Hepatocyte (in vitro differentiated cells): ENCODE results near the gene FBXL3. TPM values are rescaled to one million over a fixed set of nuclear protein-coding genes. Genes with fewer than 3 reads are reported as not detected.
A peak's percentile ranks its signal among the peaks of the same experiment; 100 is the strongest.

ENCODE experiments used
- DNase-seq: peaks from one replicate; pipeline ENCODE4 v3.0.0-alpha.2; 2016; ENCODE audit warnings: low spot score
- H2AFZ ChIP-seq: fragments of 200-600 bp; sonication (generic); 2 replicates; pipeline ENCODE4 v1.6.0; 2016; ENCODE audit warnings: antibody characterized with exemption, mild to moderate bottlenecking
- H3K27ac ChIP-seq: fragments of 200-600 bp; sonication (generic); 2 replicates; pipeline ENCODE4 v1.5.1; 2016; ENCODE audit warnings: mild to moderate bottlenecking
- H3K27me3 ChIP-seq: fragments of 200-600 bp; sonication (generic); 2 replicates; pipeline ENCODE4 v1.6.1; 2016
- H3K36me3 ChIP-seq: fragments of 200-600 bp; sonication (generic); replicated peaks from 2 replicates; pipeline ENCODE4 v1.5.1; 2016; ENCODE audit warnings: low read depth; ENCODE audit not compliant: insufficient read depth
- H3K4me1 ChIP-seq: fragments of 200-600 bp; sonication (generic); 2 replicates; pipeline ENCODE4 v1.5.1; 2016; ENCODE audit warnings: mild to moderate bottlenecking, moderate library complexity; ENCODE audit not compliant: insufficient read depth
- H3K4me2 ChIP-seq: fragments of 200-600 bp; sonication (generic); 2 replicates; pipeline ENCODE4 v1.6.0; 2016
- H3K4me3 ChIP-seq: fragments of 200-600 bp; sonication (generic); 2 replicates; pipeline ENCODE4 v1.5.1; 2016; ENCODE audit warnings: mild to moderate bottlenecking
- H3K79me2 ChIP-seq: fragments of 200-600 bp; sonication (generic); 2 replicates; pipeline ENCODE4 v1.6.0; 2017; ENCODE audit warnings: mild to moderate bottlenecking
- H3K9me2 ChIP-seq: fragments of 200-600 bp; sonication (generic); replicated peaks from 2 replicates; pipeline ENCODE4 v1.6.0; 2017; ENCODE audit warnings: mild to moderate bottlenecking; ENCODE audit not compliant: insufficient read depth
- H3K9me3 ChIP-seq: fragments of 200-600 bp; sonication (generic); 2 replicates; pipeline ENCODE4 v1.5.1; 2016; ENCODE audit warnings: low read depth, mild to moderate bottlenecking
- H4K20me1 ChIP-seq: fragments of 200-600 bp; sonication (generic); 2 replicates; pipeline ENCODE4 v1.6.0; 2016; ENCODE audit warnings: mild to moderate bottlenecking; ENCODE audit not compliant: insufficient read depth, poor library complexity, severe bottlenecking
- EZH2 ChIP-seq: fragments of 200-600 bp; sonication (generic); IDR thresholded peaks from 2 replicates; pipeline ENCODE4 v1.6.1; 2016; ENCODE audit warnings: antibody characterized with exemption, mild to moderate bottlenecking, borderline replicate concordance
- EZH2phosphoT487 ChIP-seq: fragments of 200-600 bp; sonication (generic); IDR thresholded peaks from one replicate; pipeline ENCODE4 v1.6.1; 2018; ENCODE audit warnings: antibody characterized with exemption, mild to moderate bottlenecking, low read depth, moderate library complexity; ENCODE audit not compliant: unreplicated experiment, severe bottlenecking
- WGBS: methylation state at CpG from one replicate; pipeline ENCODE4 v1.1.6; 2016; ENCODE audit warnings: low lambda C conversion rate; ENCODE audit errors: missing lambda C conversion rate; 5-methylcytosine and 5-hydroxymethylcytosine counted together
- polyA plus RNA-seq: library from polyadenylated mRNA; unstranded; fragments of >200 nt; fragmentation: Nextera tagmentation; extraction: Ambion mirVana; gene quantifications from 2 replicates; pipeline ENCODE4 v1.2.1, GENCODE V29; 2016
- total RNA-seq: library from RNA; depleted of rRNA; stranded (reverse); fragments of >200 nt; gene quantifications from 2 replicates; pipeline ENCODE4 v1.2.3, GENCODE V29; 2014
- TF ChIP-seq, protein P1 (sequence below): fragments of 200-600 bp; sonication (generic); IDR thresholded peaks from 2 replicates; pipeline ENCODE4 v1.5.1; 2016; ENCODE audit warnings: antibody characterized with exemption, mild to moderate bottlenecking; ENCODE audit not compliant: poor library complexity

FBXL3 gene, protein sequence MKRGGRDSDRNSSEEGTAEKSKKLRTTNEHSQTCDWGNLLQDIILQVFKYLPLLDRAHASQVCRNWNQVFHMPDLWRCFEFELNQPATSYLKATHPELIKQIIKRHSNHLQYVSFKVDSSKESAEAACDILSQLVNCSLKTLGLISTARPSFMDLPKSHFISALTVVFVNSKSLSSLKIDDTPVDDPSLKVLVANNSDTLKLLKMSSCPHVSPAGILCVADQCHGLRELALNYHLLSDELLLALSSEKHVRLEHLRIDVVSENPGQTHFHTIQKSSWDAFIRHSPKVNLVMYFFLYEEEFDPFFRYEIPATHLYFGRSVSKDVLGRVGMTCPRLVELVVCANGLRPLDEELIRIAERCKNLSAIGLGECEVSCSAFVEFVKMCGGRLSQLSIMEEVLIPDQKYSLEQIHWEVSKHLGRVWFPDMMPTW
- total RNA-seq (47.7 and 61.8 TPM in 2 replicates), polyA plus RNA-seq (25.1 and 26.5 TPM in 2 replicates)

DNA sequence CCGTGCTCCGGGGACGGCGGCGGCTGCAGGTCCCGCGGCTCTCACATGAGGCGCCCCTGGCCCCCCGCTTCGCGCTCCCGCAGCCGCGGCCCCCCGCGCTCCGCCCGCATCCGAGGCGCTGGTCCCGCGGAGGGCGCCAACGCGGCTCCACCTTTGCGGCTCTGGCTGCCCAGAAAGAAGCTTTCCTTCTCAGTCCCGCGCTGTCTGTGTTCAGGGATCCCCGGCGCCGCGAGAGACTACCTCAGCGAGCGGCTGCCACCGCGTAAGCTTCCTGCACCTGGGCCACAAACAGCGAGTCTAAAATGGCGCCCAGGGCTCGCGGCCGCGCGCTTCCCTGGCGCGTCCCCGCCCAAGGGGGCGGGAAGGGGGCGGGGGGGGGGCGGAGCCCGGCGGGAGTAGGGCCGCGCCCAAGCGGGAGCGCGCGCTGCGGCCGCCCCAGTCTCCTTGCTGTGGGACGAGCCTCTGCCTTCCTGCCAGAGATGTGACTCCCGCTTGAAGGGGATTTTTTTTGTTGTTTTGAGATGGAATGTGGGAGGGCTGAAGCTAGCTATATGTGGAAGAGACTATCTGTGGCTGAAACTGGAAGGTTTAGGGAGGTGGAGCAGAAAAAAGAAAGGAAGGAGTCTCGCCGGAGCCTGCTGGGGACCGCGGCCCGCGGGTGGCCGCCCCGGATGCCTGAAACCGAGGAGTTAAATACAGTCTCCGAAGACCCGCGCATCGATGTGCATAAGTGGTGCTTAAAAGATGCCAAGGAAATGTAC, at the start of gene FBXL3:
Gene FBXL3 (minus strand): TSS at position 299 of the 761 bp plus-strand sequence. CDS start 5,299 bp downstream, outside the sequence.
- Histone ChIP-seq H3K4me2 (peak within 1 kb of the TSS; percentile 92), H3K36me3 (no peaks in the 10 kb centered on the region), H3K79me2 (peaks cover 44% of the 10 kb centered on the region), H3K4me1 (peaks cover 16% of the 10 kb centered on the region), H3K9me2 (no peaks in the 10 kb centered on the region), H2AFZ (peak within 1 kb of the TSS; percentile 96), H3K9me3 (no peaks in the 10 kb centered on the region), H3K27ac (peak within 1 kb of the TSS; percentile 100), H3K27me3 (no peaks in the 10 kb centered on the region), H3K4me3 (peak within 1 kb of the TSS; percentile 86), H4K20me1 (peaks cover 41% of the 10 kb centered on the region)
- peak; percentile 95 for DNase-seq
- TF ChIP-seq EZH2phosphoT487 (no peak), EZH2 (no peak)
- TF ChIP-seq, protein P1, sequence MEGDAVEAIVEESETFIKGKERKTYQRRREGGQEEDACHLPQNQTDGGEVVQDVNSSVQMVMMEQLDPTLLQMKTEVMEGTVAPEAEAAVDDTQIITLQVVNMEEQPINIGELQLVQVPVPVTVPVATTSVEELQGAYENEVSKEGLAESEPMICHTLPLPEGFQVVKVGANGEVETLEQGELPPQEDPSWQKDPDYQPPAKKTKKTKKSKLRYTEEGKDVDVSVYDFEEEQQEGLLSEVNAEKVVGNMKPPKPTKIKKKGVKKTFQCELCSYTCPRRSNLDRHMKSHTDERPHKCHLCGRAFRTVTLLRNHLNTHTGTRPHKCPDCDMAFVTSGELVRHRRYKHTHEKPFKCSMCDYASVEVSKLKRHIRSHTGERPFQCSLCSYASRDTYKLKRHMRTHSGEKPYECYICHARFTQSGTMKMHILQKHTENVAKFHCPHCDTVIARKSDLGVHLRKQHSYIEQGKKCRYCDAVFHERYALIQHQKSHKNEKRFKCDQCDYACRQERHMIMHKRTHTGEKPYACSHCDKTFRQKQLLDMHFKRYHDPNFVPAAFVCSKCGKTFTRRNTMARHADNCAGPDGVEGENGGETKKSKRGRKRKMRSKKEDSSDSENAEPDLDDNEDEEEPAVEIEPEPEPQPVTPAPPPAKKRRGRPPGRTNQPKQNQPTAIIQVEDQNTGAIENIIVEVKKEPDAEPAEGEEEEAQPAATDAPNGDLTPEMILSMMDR, result no peak
- WGBS, result under 1% methylated on average over 39 of the region's 74 CpGs

DNA sequence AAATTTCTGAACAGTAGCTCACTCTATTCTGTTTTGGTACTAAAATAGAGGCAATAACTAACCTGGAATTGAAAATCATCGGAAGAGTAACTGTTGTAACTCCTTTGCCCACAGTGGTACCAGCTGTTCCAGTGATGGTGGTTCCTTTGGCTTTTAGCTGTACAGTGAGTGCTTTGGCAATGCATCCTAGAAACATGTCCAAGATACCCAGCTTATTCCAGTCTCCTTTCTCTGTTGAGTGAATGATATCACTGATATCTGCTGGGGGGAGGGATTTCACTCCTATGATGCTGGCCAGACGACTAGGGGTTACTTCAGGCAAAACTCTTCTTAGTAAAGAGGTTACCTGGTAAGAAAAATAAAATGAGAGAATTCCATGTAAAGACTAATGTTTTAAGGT, 40.6 kb upstream of the FBXL3 start:
- no peaks in the 10 kb centered on the region for H3K9me3 ChIP-seq
- no peak overlapping the region for H3K27ac ChIP-seq
- no peaks in the 10 kb centered on the region for H3K79me2 ChIP-seq
- 94% methylated on average over 2 of the region's 2 CpGs for WGBS
- TF ChIP-seq EZH2phosphoT487 (no peak), EZH2 (no peak)
- TF ChIP-seq, protein P1, result no peak
- H3K4me3 ChIP-seq, result no peak overlapping the region
- H3K4me1 ChIP-seq, result no peaks in the 10 kb centered on the region
- no peaks in the 10 kb centered on the region for H4K20me1 ChIP-seq
- no peak overlapping the region for H3K4me2 ChIP-seq
- no peaks in the 10 kb centered on the region for H3K27me3 ChIP-seq
- H2AFZ ChIP-seq, result no peak overlapping the region
- DNase-seq, result no peak
- H3K9me2 ChIP-seq, result no peaks in the 10 kb centered on the region
- H3K36me3 ChIP-seq, result no peaks in the 10 kb centered on the region

DNA sequence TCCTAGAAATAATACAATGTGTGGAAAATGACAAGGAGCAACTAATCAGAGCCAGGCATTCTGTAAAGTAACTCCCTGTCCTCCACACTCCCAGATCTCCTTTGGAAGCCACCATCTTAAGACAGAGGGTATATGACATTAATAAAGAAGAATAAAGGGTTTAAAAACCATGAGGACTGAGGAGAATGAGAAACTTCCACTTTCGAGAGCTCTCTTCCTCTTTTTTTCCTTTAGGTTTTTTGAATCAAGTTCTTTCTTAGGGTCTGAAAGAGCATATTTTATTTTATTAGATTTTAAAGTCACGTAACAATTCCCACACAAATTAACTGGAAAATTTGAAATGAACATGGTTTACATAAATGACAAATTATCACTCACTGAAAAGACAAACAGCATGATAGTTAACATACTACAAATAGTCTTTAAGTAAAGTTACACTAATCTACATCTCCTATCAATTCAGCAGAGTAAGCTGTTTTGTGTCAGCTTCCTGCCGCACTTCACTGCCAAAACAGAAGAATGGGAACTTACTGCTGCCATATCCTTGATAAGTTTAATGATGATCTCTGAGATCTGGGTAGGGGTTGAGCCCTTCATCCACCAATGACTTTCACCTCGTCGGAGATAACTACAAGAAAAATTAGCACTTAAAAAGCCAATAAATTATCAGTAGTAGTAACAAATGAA, 38.6 kb upstream of the FBXL3 start:
- Histone ChIP-seq H3K4me1 (no peaks in the 10 kb centered on the region), H4K20me1 (no peaks in the 10 kb centered on the region), H3K27ac (no peak overlapping the region), H3K79me2 (no peaks in the 10 kb centered on the region), H3K4me2 (no peak overlapping the region), H3K9me2 (no peaks in the 10 kb centered on the region), H3K9me3 (no peaks in the 10 kb centered on the region), H3K27me3 (no peaks in the 10 kb centered on the region), H3K4me3 (no peak overlapping the region), H3K36me3 (no peaks in the 10 kb centered on the region), H2AFZ (no peak overlapping the region)
- DNase-seq, result no peak
- WGBS, result 69% methylated on average over 5 of the region's 5 CpGs
- TF ChIP-seq EZH2phosphoT487 (no peak), EZH2 (no peak)
- TF ChIP-seq, protein P1, result no peak
